GM19023 (cell line): Measurements from ENCODE around the gene SLC4A4.

Experiments used
- ATAC-seq: cut with Tn5 transposase; IDR thresholded peaks from one replicate; pipeline ENCODE4 v1.9.1; 2021; ENCODE audit warnings: mild to moderate bottlenecking, moderate library complexity; ENCODE audit not compliant: unreplicated experiment

The SLC4A4 gene

GRCh38 chr4:71468116-71468710, 129.4 kb downstream of the SLC4A4 start:
- no peak for ATAC-seq

- ATAC-seq = no peak
Measured at GRCh38 chr4:71469541-71469940, 130.7 kb downstream of the SLC4A4 start.

- ATAC-seq = no peak
Measured at GRCh38 chr4:71470524-71470923, 131.7 kb downstream of the SLC4A4 start.

GRCh38 chr4:71472946-71473345, 134.1 kb downstream of the SLC4A4 start:
- no peak for ATAC-seq

- no peak for ATAC-seq
Measured at GRCh38 chr4:71473541-71474240, 134.9 kb downstream of the SLC4A4 start.

- ATAC-seq = no peak
Measured at GRCh38 chr4:71474731-71475130, 135.9 kb downstream of the SLC4A4 start.

GRCh38 chr4:71476240-71476639, 137.4 kb downstream of the SLC4A4 start:
- no peak for ATAC-seq

- ATAC-seq = no peak
Measured at GRCh38 chr4:71486550-71487343, 147.9 kb downstream of the SLC4A4 start.

GRCh38 chr4:71487344-71487920, 148.6 kb downstream of the SLC4A4 start:
- ATAC-seq = no peak

- no peak for ATAC-seq
Measured at GRCh38 chr4:71494539-71494938, 155.7 kb downstream of the SLC4A4 start.

- ATAC-seq = no peak
Measured at GRCh38 chr4:71495454-71495853, 156.6 kb downstream of the SLC4A4 start.

GRCh38 chr4:71497078-71497477, 158.3 kb downstream of the SLC4A4 start:
- no peak for ATAC-seq

- no peak for ATAC-seq
Measured at GRCh38 chr4:71498002-71498401, 159.2 kb downstream of the SLC4A4 start.

- no peak for ATAC-seq
Measured at GRCh38 chr4:71498625-71499024, 159.8 kb downstream of the SLC4A4 start.

- no peak for ATAC-seq
Measured at GRCh38 chr4:71501992-71502391, 163.2 kb downstream of the SLC4A4 start.

GRCh38 chr4:71518283-71518989, 179.6 kb downstream of the SLC4A4 start:
- ATAC-seq = no peak

GRCh38 chr4:71520308-71520707, 181.5 kb downstream of the SLC4A4 start:
- no peak for ATAC-seq

GRCh38 chr4:71520850-71521249, 182.0 kb downstream of the SLC4A4 start:
- no peak for ATAC-seq

GRCh38 chr4:71524756-71525155, 185.9 kb downstream of the SLC4A4 start:
- ATAC-seq = no peak

- no peak for ATAC-seq
Measured at GRCh38 chr4:71526637-71527406, 188.0 kb downstream of the SLC4A4 start.
